ENCODE results near the gene CSNK2B.

CSNK2B gene

GRCh38 chr6:31702819-31703716, 37.2 kb downstream of the CSNK2B start, which contains the start of gene ABHD16A (continued):
- TF ChIP-seq KLF17 (tag by site-specific recombination; IDR thresholded peaks at IDR 0.05) (peak; percentile 79), ZNF629 (tag by site-specific recombination; IDR thresholded peaks at IDR 0.05) (peak; percentile 97), ZNF529 (tag by site-specific recombination; IDR thresholded peaks at IDR 0.05; ENCODE audit: insufficient replicate concordance) (no peak), OVOL3 (tag by site-specific recombination; IDR thresholded peaks at IDR 0.05) (peak; percentile 29; the same call in 1 of the 2 replicates), ZSCAN30 (tag by site-specific recombination; IDR thresholded peaks at IDR 0.05) (peak; percentile 86; the same call in 1 of the 2 replicates), BCL6B (tag by site-specific recombination; IDR thresholded peaks at IDR 0.05) (no peak), ZEB2 (tag by site-specific recombination; IDR thresholded peaks at IDR 0.05) (peak; percentile 83), ZNF623 (tag by site-specific recombination; IDR thresholded peaks at IDR 0.05) (no peak), KLF8 (tag by site-specific recombination; IDR thresholded peaks at IDR 0.05) (peak; percentile 76; the same call in 1 of the 2 replicates), ZFP3 (tag by site-specific recombination; IDR thresholded peaks at IDR 0.05; ENCODE audit: low read depth) (no peak), WT1 (tag by site-specific recombination; IDR thresholded peaks at IDR 0.05) (peak; percentile 43; the same call in 1 of the 2 replicates), ZNF530 (tag by site-specific recombination; IDR thresholded peaks at IDR 0.05; ENCODE audit: low read depth) (no peak), ZNF707 (tag by site-specific recombination; IDR thresholded peaks at IDR 0.05) (no peak), SP7 (tag by site-specific recombination; IDR thresholded peaks at IDR 0.05) (peak; percentile 75), ZNF24 (tag by site-specific recombination; IDR thresholded peaks at IDR 0.05) (peak; percentile 55; the same call in 1 of the 2 replicates), YY1 (tag by site-specific recombination; IDR thresholded peaks at IDR 0.05) (peak; percentile 65), PATZ1 (tag by site-specific recombination; IDR thresholded peaks at IDR 0.05) (peak; percentile 87), HOXD13 (CRISPR knock-in tag; IDR thresholded peaks at IDR 0.05; ENCODE audit: borderline replicate concordance) (0 out of 2 replicates have a peak, but pooled peaks have one; percentile 37), ZNF518A (tag by site-specific recombination; conservative IDR thresholded peaks at IDR 0.05; ENCODE audit: low read depth) (peak; percentile 45; the same call in 1 of the 2 replicates), ZNF558 (tag by site-specific recombination; IDR thresholded peaks at IDR 0.05) (no peak), ZNF596 (tag by site-specific recombination; IDR thresholded peaks at IDR 0.05) (peak; percentile 30; the same call in 1 of the 2 replicates)
- TF ChIP-seq, protein P1, sequence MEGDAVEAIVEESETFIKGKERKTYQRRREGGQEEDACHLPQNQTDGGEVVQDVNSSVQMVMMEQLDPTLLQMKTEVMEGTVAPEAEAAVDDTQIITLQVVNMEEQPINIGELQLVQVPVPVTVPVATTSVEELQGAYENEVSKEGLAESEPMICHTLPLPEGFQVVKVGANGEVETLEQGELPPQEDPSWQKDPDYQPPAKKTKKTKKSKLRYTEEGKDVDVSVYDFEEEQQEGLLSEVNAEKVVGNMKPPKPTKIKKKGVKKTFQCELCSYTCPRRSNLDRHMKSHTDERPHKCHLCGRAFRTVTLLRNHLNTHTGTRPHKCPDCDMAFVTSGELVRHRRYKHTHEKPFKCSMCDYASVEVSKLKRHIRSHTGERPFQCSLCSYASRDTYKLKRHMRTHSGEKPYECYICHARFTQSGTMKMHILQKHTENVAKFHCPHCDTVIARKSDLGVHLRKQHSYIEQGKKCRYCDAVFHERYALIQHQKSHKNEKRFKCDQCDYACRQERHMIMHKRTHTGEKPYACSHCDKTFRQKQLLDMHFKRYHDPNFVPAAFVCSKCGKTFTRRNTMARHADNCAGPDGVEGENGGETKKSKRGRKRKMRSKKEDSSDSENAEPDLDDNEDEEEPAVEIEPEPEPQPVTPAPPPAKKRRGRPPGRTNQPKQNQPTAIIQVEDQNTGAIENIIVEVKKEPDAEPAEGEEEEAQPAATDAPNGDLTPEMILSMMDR (tag by site-specific recombination; IDR thresholded peaks at IDR 0.05), result 0 out of 2 replicates have a peak, but pooled peaks have one; percentile 9
- TF ChIP-seq, protein P2, sequence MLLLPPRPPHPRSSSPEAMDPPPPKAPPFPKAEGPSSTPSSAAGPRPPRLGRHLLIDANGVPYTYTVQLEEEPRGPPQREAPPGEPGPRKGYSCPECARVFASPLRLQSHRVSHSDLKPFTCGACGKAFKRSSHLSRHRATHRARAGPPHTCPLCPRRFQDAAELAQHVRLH (tag by site-specific recombination; IDR thresholded peaks at IDR 0.05), result peak; percentile 9; the same call in 1 of the 2 replicates
- TF ChIP-seq, protein P3, sequence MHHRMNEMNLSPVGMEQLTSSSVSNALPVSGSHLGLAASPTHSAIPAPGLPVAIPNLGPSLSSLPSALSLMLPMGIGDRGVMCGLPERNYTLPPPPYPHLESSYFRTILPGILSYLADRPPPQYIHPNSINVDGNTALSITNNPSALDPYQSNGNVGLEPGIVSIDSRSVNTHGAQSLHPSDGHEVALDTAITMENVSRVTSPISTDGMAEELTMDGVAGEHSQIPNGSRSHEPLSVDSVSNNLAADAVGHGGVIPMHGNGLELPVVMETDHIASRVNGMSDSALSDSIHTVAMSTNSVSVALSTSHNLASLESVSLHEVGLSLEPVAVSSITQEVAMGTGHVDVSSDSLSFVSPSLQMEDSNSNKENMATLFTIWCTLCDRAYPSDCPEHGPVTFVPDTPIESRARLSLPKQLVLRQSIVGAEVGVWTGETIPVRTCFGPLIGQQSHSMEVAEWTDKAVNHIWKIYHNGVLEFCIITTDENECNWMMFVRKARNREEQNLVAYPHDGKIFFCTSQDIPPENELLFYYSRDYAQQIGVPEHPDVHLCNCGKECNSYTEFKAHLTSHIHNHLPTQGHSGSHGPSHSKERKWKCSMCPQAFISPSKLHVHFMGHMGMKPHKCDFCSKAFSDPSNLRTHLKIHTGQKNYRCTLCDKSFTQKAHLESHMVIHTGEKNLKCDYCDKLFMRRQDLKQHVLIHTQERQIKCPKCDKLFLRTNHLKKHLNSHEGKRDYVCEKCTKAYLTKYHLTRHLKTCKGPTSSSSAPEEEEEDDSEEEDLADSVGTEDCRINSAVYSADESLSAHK (tag by site-specific recombination; IDR thresholded peaks at IDR 0.05), result 0 out of 2 replicates have a peak, but pooled peaks have one; percentile 32
